Parathyroid adenoma (tissue), 2 donors: ENCODE measurements around the gene NRXN2.

Experiments used
- H2AFZ ChIP-seq: fragments of 300-600 bp; sonication (generic); one replicate; pipeline ENCODE4 v1.7.0; 2017; ENCODE audit warnings: antibody characterized with exemption, mild to moderate bottlenecking
- H3K27ac ChIP-seq: fragments of 300-600 bp; sonication (generic); one replicate; pipeline ENCODE4 v1.7.0; 2017
- H3K27me3 ChIP-seq: fragments of 300-600 bp; sonication (generic); one replicate; pipeline ENCODE4 v1.7.0; 2017; ENCODE audit warnings: low read length; ENCODE audit not compliant: control insufficient read depth, insufficient read depth
- H3K36me3 ChIP-seq: fragments of 300-600 bp; sonication (generic); one replicate; pipeline ENCODE4 v1.7.0; 2017; ENCODE audit warnings: low read length; ENCODE audit not compliant: control insufficient read depth, insufficient read depth
- H3K4me1 ChIP-seq: fragments of 300-600 bp; sonication (generic); one replicate; pipeline ENCODE4 v1.7.0; 2017; ENCODE audit warnings: control low read depth
- H3K4me2 ChIP-seq: fragments of 300-600 bp; sonication (generic); one replicate; pipeline ENCODE4 v1.7.0; 2017; ENCODE audit warnings: low read length
- H3K4me3 ChIP-seq: fragments of 300-600 bp; sonication (generic); one replicate; pipeline ENCODE4 v1.7.0; 2017; ENCODE audit warnings: low read depth, low read length
- H3K79me2 ChIP-seq: fragments of 300-600 bp; sonication (generic); one replicate; pipeline ENCODE4 v1.7.0; 2017; ENCODE audit warnings: control low read depth
- H3K9ac ChIP-seq: fragments of 300-600 bp; sonication (generic); one replicate; pipeline ENCODE4 v1.7.0; 2017; ENCODE audit warnings: mild to moderate bottlenecking
- H3K9me3 ChIP-seq: fragments of 300-600 bp; sonication (generic); one replicate; pipeline ENCODE4 v1.7.0; 2017; ENCODE audit warnings: low read length; ENCODE audit not compliant: control insufficient read depth
- TF ChIP-seq, protein P1 (sequence below): fragments of 300-600 bp; sonication (generic); IDR thresholded peaks from one replicate; pipeline ENCODE4 v1.7.0; 2017; ENCODE audit warnings: antibody characterized with exemption, mild to moderate bottlenecking
- donor health status: primary hyperparathyroidism.

NRXN2 gene

DNA sequence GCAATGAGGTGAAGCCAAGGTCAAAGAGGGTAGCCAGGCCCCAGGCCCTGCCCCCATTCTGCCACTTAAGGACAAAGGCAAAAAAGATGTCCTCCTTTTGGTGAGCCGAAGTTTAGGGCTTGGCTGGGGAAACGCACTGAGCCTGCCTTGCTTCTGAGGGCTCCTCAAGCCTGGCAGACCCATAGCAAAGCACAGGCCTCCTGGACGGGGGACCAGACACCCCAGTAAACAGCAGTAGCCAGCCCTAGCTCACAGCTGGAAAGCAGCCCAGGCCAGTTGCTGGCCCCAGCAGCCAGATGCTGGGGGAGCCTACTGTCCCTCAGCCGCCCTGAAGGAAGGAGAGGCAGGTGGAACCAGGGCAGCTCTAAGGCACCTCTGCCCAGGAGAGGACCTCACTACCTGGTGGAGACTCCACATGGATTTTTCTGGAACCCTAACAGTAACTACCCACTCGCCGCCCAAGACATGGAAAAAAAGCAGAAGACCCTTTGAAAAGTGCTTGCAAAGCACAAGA is 40.6 kb upstream of the NRXN2 start:
- H3K79me2 ChIP-seq: peaks cover 8% of the 10 kb centered on the region
- H3K4me3 ChIP-seq: no peak overlapping the region
- no peaks in the 10 kb centered on the region for H3K27me3 ChIP-seq
- H3K36me3 ChIP-seq: no peaks in the 10 kb centered on the region
- H3K9me3 ChIP-seq: no peaks in the 10 kb centered on the region
- H3K27ac ChIP-seq: peak overlapping the region; percentile 66
- TF ChIP-seq, protein P1, sequence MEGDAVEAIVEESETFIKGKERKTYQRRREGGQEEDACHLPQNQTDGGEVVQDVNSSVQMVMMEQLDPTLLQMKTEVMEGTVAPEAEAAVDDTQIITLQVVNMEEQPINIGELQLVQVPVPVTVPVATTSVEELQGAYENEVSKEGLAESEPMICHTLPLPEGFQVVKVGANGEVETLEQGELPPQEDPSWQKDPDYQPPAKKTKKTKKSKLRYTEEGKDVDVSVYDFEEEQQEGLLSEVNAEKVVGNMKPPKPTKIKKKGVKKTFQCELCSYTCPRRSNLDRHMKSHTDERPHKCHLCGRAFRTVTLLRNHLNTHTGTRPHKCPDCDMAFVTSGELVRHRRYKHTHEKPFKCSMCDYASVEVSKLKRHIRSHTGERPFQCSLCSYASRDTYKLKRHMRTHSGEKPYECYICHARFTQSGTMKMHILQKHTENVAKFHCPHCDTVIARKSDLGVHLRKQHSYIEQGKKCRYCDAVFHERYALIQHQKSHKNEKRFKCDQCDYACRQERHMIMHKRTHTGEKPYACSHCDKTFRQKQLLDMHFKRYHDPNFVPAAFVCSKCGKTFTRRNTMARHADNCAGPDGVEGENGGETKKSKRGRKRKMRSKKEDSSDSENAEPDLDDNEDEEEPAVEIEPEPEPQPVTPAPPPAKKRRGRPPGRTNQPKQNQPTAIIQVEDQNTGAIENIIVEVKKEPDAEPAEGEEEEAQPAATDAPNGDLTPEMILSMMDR: no peak
- no peak overlapping the region for H3K9ac ChIP-seq
- no peak overlapping the region for H3K4me2 ChIP-seq
- peaks cover 15% of the 10 kb centered on the region for H3K4me1 ChIP-seq
- H2AFZ ChIP-seq: no peak overlapping the region

DNA sequence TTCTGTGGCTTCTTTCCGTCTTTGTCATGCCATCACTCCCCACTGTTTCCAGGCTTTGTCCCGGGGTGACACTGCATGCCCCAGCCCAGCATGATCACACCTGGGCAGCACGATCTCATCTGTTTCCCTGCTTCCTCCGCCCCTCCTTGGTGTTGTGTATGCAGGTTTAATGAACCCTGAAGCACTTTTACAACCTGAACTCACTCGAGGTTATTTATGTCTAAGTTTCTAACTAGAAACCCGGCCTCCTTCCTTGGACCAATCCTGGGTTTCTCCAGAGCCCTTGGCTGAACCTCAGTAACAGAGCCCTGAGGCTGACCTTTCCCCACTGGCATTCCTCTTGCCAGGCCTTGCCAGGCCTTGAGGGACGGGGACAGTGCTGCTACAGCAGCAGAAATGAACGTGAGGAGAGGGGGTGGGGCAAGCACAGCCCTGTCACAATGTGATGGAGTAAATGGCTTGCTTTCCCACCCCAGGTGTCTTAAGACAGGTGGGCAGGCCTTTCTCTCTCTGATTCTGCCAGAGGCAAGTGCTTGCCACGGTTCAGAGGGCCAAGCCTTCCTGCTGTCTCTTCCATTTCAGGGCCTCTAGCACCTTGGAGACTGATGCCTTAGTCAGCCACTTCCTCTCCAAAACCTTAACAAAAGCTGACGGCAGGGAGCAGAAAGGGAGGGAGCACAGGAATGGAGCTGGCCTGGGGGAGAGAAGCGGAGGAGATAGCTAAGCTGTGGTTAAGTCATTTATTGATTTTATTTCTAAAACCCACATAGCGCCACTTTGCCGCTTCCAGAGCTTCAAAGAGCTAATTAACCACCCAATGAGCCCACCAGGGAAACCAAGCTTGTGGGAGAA is 39.9 kb upstream of the NRXN2 start:
- H3K27ac ChIP-seq: peak overlapping the region; percentile 66
- no peak overlapping the region for H3K9ac ChIP-seq
- no peaks in the 10 kb centered on the region for H3K36me3 ChIP-seq

DNA sequence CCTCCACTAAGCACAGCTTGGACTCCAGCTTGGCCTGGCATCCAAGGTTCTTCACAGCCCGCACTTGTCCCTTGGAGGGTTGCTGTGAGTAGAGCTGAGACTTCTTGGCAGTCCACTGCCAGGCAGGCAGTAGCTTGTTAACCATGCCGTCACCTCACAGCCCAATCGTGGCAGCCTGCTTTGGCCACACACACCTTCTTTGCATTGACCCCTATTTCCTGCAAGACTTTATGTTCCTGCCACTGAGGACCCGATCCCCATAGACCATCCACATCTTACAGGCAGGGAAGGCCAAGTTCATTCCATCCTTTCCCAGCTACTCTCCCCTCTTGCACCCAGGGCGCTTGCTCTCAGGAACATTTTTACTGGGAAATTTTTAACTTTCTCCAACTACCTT is 39.3 kb upstream of the NRXN2 start:
- no peaks in the 10 kb centered on the region for H3K36me3 ChIP-seq
- H2AFZ ChIP-seq: no peak overlapping the region
- H3K4me2 ChIP-seq: no peak overlapping the region
- H3K27ac ChIP-seq: peak overlapping the region; percentile 66
- H3K9ac ChIP-seq: no peak overlapping the region
- no peaks in the 10 kb centered on the region for H3K9me3 ChIP-seq
- H3K4me1 ChIP-seq: peaks cover 15% of the 10 kb centered on the region
- no peak overlapping the region for H3K4me3 ChIP-seq
- no peaks in the 10 kb centered on the region for H3K27me3 ChIP-seq
- TF ChIP-seq, protein P1: no peak
- H3K79me2 ChIP-seq: peaks cover 1% of the 10 kb centered on the region

More for the DNA sequence above, 39.9 kb upstream of the NRXN2 start:
- Histone ChIP-seq H3K79me2 (peaks cover 6% of the 10 kb centered on the region), H3K4me2 (peak overlapping the region; percentile 22), H3K27me3 (no peaks in the 10 kb centered on the region), H2AFZ (no peak overlapping the region), H3K4me1 (peaks cover 15% of the 10 kb centered on the region), H3K9me3 (no peaks in the 10 kb centered on the region), H3K4me3 (no peak overlapping the region)
- TF ChIP-seq, protein P1: no peak

DNA sequence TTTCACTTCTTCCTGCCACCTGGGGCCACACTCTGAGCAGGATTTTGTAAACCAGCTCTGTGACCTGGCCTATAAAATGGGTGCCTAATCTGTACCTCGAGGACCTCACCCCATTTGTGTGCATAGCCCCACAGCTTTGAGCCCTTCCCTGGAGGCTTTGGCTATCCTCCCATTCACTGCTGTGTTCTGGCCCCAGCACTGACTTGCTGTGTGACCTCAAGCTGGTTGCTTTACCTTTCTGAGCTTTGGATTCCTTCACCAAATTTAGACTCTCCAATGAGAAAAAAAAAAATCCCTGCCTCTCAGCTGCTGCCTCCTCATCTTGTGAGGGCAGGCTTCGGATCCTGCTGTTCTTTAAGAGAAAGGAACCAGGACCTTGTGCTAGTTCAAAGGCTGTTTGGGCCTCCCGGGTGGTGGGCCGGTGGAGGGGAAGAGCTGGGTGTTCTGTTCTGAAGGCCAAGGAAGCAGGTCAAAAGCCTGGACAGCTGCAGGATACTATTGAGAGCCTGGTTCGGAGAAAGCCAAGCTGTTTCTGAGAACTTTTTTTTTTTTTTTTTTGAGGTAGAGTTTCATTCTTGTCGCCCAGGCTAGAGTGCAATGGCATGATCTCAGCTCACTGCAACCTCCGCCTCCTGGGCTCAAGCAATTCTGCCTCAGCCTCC is 37.9 kb upstream of the NRXN2 start:
- Histone ChIP-seq H3K27me3 (no peaks in the 10 kb centered on the region), H3K27ac (no peak overlapping the region), H3K9ac (no peak overlapping the region), H3K9me3 (no peaks in the 10 kb centered on the region), H3K36me3 (no peaks in the 10 kb centered on the region), H3K4me3 (no peak overlapping the region), H3K4me2 (no peak overlapping the region), H3K79me2 (no peaks in the 10 kb centered on the region), H3K4me1 (peaks cover 15% of the 10 kb centered on the region), H2AFZ (no peak overlapping the region)
- TF ChIP-seq, protein P1: no peak
